K562 (cell line): ENCODE measurements around the gene GNG14. TPM values are rescaled to one million over a fixed set of nuclear protein-coding genes. Genes with fewer than 3 reads are reported as not detected.

Source experiments
- ARID1B ChIP-seq: fragments of 450-650 bp; IDR thresholded peaks from 2 replicates; pipeline ENCODE4 v1.6.1; 2016; ENCODE audit warnings: antibody characterized with exemption, mild to moderate bottlenecking, inconsistent platforms
- CREB3L1 ChIP-seq: fragments of 450-650 bp; IDR thresholded peaks from 2 replicates; pipeline ENCODE4 v1.6.1; 2014; ENCODE audit warnings: low read depth, mild to moderate bottlenecking, moderate library complexity, borderline replicate concordance
- EP400 ChIP-seq: fragments of 450-650 bp; IDR thresholded peaks from 2 replicates; pipeline ENCODE4 v1.6.1; 2017; ENCODE audit warnings: antibody characterized with exemption, mild to moderate bottlenecking, moderate library complexity
- FOXP1 ChIP-seq: sonication (generic); formaldehyde crosslinking; IDR thresholded peaks from 2 replicates; pipeline ENCODE4 v1.8.0; 2022; ENCODE audit warnings: mild to moderate bottlenecking, missing genetic modification reagents
- GTF3C2 ChIP-seq: IDR thresholded peaks from 3 replicates; pipeline ENCODE4 v1.6.1; 2011; ENCODE audit warnings: borderline replicate concordance, mild to moderate bottlenecking, moderate library complexity; ENCODE audit not compliant: insufficient read length; ENCODE audit errors: extremely low read depth
- HDAC1 ChIP-seq, 2 experiments: fragments of 450-650 bp; IDR thresholded peaks; 2 replicates each; pipeline ENCODE4 v1.6.1; 2016 to 2017; ENCODE audit warnings: inconsistent platforms in 1 of 2, mild to moderate bottlenecking in 1 of 2, moderate library complexity in 1 of 2
- HNRNPL ChIP-seq: fragments of 200-400 bp; formaldehyde crosslinking; IDR thresholded peaks from 2 replicates; pipeline ENCODE4 v1.6.1; 2017; ENCODE audit warnings: low read depth, mild to moderate bottlenecking, low read length
- JUN ChIP-seq, 2 experiments: sonication (generic) in 1 of 2; formaldehyde crosslinking in 1 of 2; IDR thresholded peaks; 2 replicates each; pipeline versions ENCODE4 v1.6.1 to v1.8.0; 2012 to 2022; ENCODE audit warnings: borderline replicate concordance in 2 of 2, mild to moderate bottlenecking in 2 of 2, improper control_type of control experiment in 1 of 2, low read depth in 1 of 2, low read length in 1 of 2, missing genetic modification reagents in 1 of 2
- NFATC3 ChIP-seq: fragments of 450-650 bp; IDR thresholded peaks from 2 replicates; pipeline ENCODE4 v1.6.1; 2017; ENCODE audit warnings: mild to moderate bottlenecking
- POLR2B ChIP-seq: fragments of 450-650 bp; IDR thresholded peaks from 2 replicates; pipeline ENCODE4 v1.6.1; 2018; ENCODE audit warnings: low read depth; ENCODE audit not compliant: partially characterized antibody
- RBM15 ChIP-seq: fragments of 200-400 bp; formaldehyde crosslinking; IDR thresholded peaks from 2 replicates; pipeline ENCODE4 v1.6.1; 2018; ENCODE audit warnings: mild to moderate bottlenecking, low read length, moderate library complexity; ENCODE audit not compliant: insufficient read depth
- SOX6 ChIP-seq: fragments of 450-650 bp; IDR thresholded peaks from 2 replicates; pipeline ENCODE4 v1.6.1; 2014; ENCODE audit warnings: mild to moderate bottlenecking
- SP1 ChIP-seq: sonication (generic); formaldehyde crosslinking; IDR thresholded peaks from 2 replicates; pipeline ENCODE4 v1.8.1; 2022; ENCODE audit warnings: mild to moderate bottlenecking, missing genetic modification reagents
- TRIM25 ChIP-seq: fragments of 450-650 bp; IDR thresholded peaks from 2 replicates; pipeline ENCODE4 v1.7.0; 2016; ENCODE audit warnings: borderline replicate concordance
- ZFP30 ChIP-seq: fragments of 250-450 bp; sonication (Bioruptor Pico); IDR thresholded peaks from 2 replicates; pipeline ENCODE4 v1.8.0; 2022; ENCODE audit warnings: moderate library complexity, mild to moderate bottlenecking, inconsistent platforms, borderline replicate concordance
- ZNF766 ChIP-seq: fragments of 200-800 bp; sonication (Bioruptor generic); conservative IDR thresholded peaks from 2 replicates; pipeline ENCODE4 v1.6.1; 2016; ENCODE audit warnings: missing genetic modification characterization, missing compliant biosample characterization
- polyA plus RNA-seq, 8 experiments: library from polyadenylated mRNA; depleted of rRNA in 4 of 8; stranded (reverse) in 5 of 8; unstranded in 3 of 8; fragments of >200 nt; fragmentation: Nextera tagmentation in 2 of 8; fragmentation: Illumina TruSeq in 1 of 8; extraction: Ambion mirVana in 2 of 8; extraction: Trizol in 1 of 8; gene quantifications; 2 replicates each; pipeline versions ENCODE4 v1.2.1 to v1.2.3, GENCODE V29; 2011 to 2014; ENCODE audit warnings: inconsistent platforms in 1 of 8, missing spikeins in 1 of 8
- total RNA-seq, 7 experiments: library from RNA; depleted of rRNA in 6 of 7; stranded (reverse); fragments of >200 nt in 6 of 7; fragmentation: Illumina TruSeq in 2 of 7; extraction: Trizol in 2 of 7; gene quantifications; 2 replicates each; pipeline versions ENCODE4 v1.2.1 to v1.2.3, GENCODE V29; 2011 to 2021; ENCODE audit warnings: low replicate concordance in 1 of 7
- TF ChIP-seq, protein P1 (sequence below): fragments of 250-450 bp; sonication (Bioruptor Pico); IDR thresholded peaks from 2 replicates; pipeline ENCODE4 v1.8.0; 2021; ENCODE audit warnings: moderate library complexity, mild to moderate bottlenecking, inconsistent platforms
- TF ChIP-seq, protein P2 (sequence below), 2 experiments: IDR thresholded peaks; 2 replicates each; pipeline ENCODE4 v1.6.1; 2011; ENCODE audit warnings: borderline replicate concordance in 1 of 2, control low read depth in 1 of 2, low read depth in 1 of 2, low read length in 1 of 2, mild to moderate bottlenecking in 1 of 2, mixed read lengths in 1 of 2, moderate library complexity in 1 of 2; ENCODE audit not compliant: insufficient read depth in 1 of 2, insufficient read length in 1 of 2, poor library complexity in 1 of 2, severe bottlenecking in 1 of 2; ENCODE audit errors: extremely low read depth in 1 of 2

Gene GNG14
- total and polyA plus RNA-seq, 9 of the 15 experiments (the other 6 are each of a cell fraction or from before 2014, with no cell fraction given) = not detected

DNA sequence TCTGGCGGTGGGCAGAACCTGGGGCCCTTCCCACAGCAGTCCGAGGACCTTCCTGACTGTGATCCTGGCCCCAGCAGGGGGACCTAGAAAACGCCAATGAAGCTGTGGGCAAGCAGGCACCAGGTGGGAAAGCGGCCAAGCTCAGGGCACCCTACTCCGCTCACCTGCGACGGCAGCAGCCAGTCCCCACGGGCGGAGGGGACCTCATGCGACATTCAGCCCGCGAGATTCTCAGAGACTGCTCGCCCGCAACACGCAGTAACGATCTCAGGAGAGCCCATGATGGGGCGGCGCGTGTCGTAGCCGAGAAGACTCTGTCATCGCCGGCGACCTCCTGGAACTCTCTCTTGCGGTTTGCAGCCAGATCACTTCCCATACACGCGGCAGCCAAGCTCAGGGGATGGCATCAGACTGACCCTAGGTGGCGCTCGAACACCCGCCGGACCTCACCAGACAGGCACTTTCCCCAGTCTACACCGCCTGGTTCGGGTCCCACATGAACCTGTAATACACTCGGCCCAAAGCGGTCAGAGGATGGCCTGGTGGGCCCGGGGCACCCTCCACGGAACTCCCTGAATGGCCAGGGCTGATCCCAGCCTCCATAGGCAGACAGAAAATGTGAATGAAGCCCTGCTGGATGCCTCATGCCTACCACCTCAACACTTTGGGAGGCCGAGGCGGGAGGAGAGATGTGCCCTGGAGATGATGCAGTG, 47.7 kb upstream of the GNG14 start (continued):
- TF ChIP-seq, protein P1, sequence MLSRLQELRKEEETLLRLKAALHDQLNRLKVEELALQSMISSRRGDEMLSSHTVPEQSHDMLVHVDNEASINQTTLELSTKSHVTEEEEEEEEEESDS (CRISPR knock-in tag) = no peak
- TF ChIP-seq EP400 (peak; percentile 56; the same call in 1 of the 2 replicates), ARID1B (peak; percentile 26; the same call in 1 of the 2 replicates), RBM15 (no peak), SOX6 (0 out of 2 replicates have a peak, but pooled peaks have one; percentile 35), ZFP30 (CRISPR knock-in tag) (no peak), ZNF766 (CRISPR knock-in tag) (no peak), SP1 (0 out of 2 replicates have a peak, but pooled peaks have one; percentile 43), FOXP1 (CRISPR knock-in tag) (peak; percentile 89; the same call in 1 of the 2 replicates), NFATC3 (no peak), JUN (IDR thresholded peaks at IDR 0.05; ENCODE audit: borderline replicate concordance, low read depth, low read length) (no peak), JUN (CRISPR knock-in tag; IDR thresholded peaks at IDR 0.05; ENCODE audit: borderline replicate concordance) (no peak), CREB3L1 (peak; percentile 68; the same call in 1 of the 2 replicates), POLR2B (no peak), GTF3C2 (peak; percentile 40), HNRNPL (no peak), TRIM25 (no peak), HDAC1 (IDR thresholded peaks at IDR 0.05) (peak in 1 of 2 experiments; percentile 40; a peak in 1 of 4 replicates)
- TF ChIP-seq, protein P2, sequence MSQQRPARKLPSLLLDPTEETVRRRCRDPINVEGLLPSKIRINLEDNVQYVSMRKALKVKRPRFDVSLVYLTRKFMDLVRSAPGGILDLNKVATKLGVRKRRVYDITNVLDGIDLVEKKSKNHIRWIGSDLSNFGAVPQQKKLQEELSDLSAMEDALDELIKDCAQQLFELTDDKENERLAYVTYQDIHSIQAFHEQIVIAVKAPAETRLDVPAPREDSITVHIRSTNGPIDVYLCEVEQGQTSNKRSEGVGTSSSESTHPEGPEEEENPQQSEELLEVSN (IDR thresholded peaks at IDR 0.05; ENCODE audit: borderline replicate concordance in 1 of 2, extremely low read depth in 1 of 2, insufficient read depth in 1 of 2, insufficient read length in 1 of 2, low read depth in 1 of 2, low read length in 1 of 2, poor library complexity in 1 of 2, severe bottlenecking in 1 of 2) = peak; percentile 66 to 78
